GM20431 (cell line): ENCODE measurements around the gene SORCS1.

Experiments used
- in situ Hi-C: fragments of 300-500 bp; cut with MseI, MboI; formaldehyde crosslinking; loops from one replicate; pipeline ENCODE4 v1.15.0; 2020; ENCODE audit warnings: low sequenced_read_pairs; ENCODE audit not compliant: unreplicated experiment

SORCS1 gene

GRCh38 chr10:106857728-106858127, 306.8 kb downstream of the SORCS1 start:
- in situ Hi-C loops = no loop called here

GRCh38 chr10:106857213-106857612, 307.3 kb downstream of the SORCS1 start:
- in situ Hi-C loops = no loop called here

GRCh38 chr10:106836933-106837663, 327.4 kb downstream of the SORCS1 start:
- in situ Hi-C loops = no loop called here

- in situ Hi-C loops = no loop called here
These were observed 331.7 kb downstream of the SORCS1 start for GRCh38 chr10:106832846-106833245.

GRCh38 chr10:106830471-106830870, 334.0 kb downstream of the SORCS1 start:
- in situ Hi-C loops = no loop called here

GRCh38 chr10:106830006-106830405, 334.5 kb downstream of the SORCS1 start:
- in situ Hi-C loops = no loop called here

GRCh38 chr10:106826716-106827115, 337.8 kb downstream of the SORCS1 start:
- in situ Hi-C loops = no loop called here

- in situ Hi-C loops = no loop called here
These were observed 338.7 kb downstream of the SORCS1 start for GRCh38 chr10:106825576-106826364.

- in situ Hi-C loops = no loop called here
These were observed 343.9 kb downstream of the SORCS1 start for GRCh38 chr10:106820579-106820978.

GRCh38 chr10:106819490-106819889, 345.0 kb downstream of the SORCS1 start:
- in situ Hi-C loops = no loop called here

GRCh38 chr10:106816318-106817085, 348.0 kb downstream of the SORCS1 start:
- in situ Hi-C loops = no loop called here

- in situ Hi-C loops = no loop called here
These were observed 349.0 kb downstream of the SORCS1 start for GRCh38 chr10:106815427-106816043.

GRCh38 chr10:106804992-106805582, 359.4 kb downstream of the SORCS1 start:
- in situ Hi-C loops = no loop called here

- in situ Hi-C loops = no loop called here
These were observed 361.6 kb downstream of the SORCS1 start for GRCh38 chr10:106802949-106803348.

- in situ Hi-C loops = loop anchor here (25.0 kb wide), 1 partner anchor 188 kb away; no protein-coding TSS in a partner anchor
These were observed 364.7 kb downstream of the SORCS1 start for GRCh38 chr10:106799776-106800175.

GRCh38 chr10:106795619-106796018, 368.9 kb downstream of the SORCS1 start:
- in situ Hi-C loops = loop anchor here (25.0 kb wide), 1 partner anchor 192 kb away; no protein-coding TSS in a partner anchor

- in situ Hi-C loops = loop anchor here (25.0 kb wide), 1 partner anchor 194 kb away; no protein-coding TSS in a partner anchor
These were observed 370.9 kb downstream of the SORCS1 start for GRCh38 chr10:106793617-106794016.

- in situ Hi-C loops = loop anchor here (25.0 kb wide), 1 partner anchor 198 kb away; no protein-coding TSS in a partner anchor
These were observed 374.9 kb downstream of the SORCS1 start for GRCh38 chr10:106789623-106790022.

GRCh38 chr10:106788982-106789381, 375.5 kb downstream of the SORCS1 start:
- in situ Hi-C loops = loop anchor here (25.0 kb wide), 1 partner anchor 198 kb away; no protein-coding TSS in a partner anchor
